Lung (tissue), 12 donors: ENCODE measurements around the gene PLEKHO2. TPM values are rescaled to one million over a fixed set of nuclear protein-coding genes. Genes with fewer than 3 reads are reported as not detected.

ENCODE experiments used
- ATAC-seq: fragments of 200-7000 bp; cut with Tn5 transposase; one replicate; pipeline ENCODE4 v1.9.1; 2020; ENCODE audit warnings: moderate number of reproducible peaks; ENCODE audit not compliant: insufficient read depth, low FRiP score
- DNase-seq, 3 donors: peaks; one replicate each; pipeline ENCODE4 v3.0.0-alpha.2; 2013 to 2017
- H3K27ac ChIP-seq, 2 donors: one replicate each; pipeline ENCODE4 v1.5.1; 2013; ENCODE audit warnings: mild to moderate bottlenecking in 2 of 2, moderate library complexity in 2 of 2, control low read depth in 1 of 2, inconsistent platforms in 1 of 2, low read depth in 1 of 2, low read length in 1 of 2
- H3K27me3 ChIP-seq, 3 donors: one replicate each; pipeline ENCODE4 v1.5.1; 2013; ENCODE audit warnings: low read length in 2 of 3; ENCODE audit not compliant: control insufficient read depth in 3 of 3, insufficient read depth in 3 of 3
- H3K36me3 ChIP-seq, 4 donors: one replicate each; pipeline ENCODE4 v1.5.1; 2013; ENCODE audit warnings: low read length in 4 of 4, mild to moderate bottlenecking in 1 of 4, moderate library complexity in 1 of 4; ENCODE audit not compliant: control insufficient read depth in 4 of 4, insufficient read depth in 4 of 4
- H3K4me1 ChIP-seq, 5 donors: one replicate each; pipeline ENCODE4 v1.5.1; 2013; ENCODE audit warnings: low read length in 5 of 5, mild to moderate bottlenecking in 2 of 5, moderate library complexity in 1 of 5; ENCODE audit not compliant: control insufficient read depth in 5 of 5, insufficient read depth in 5 of 5
- H3K4me3 ChIP-seq: one replicate; pipeline ENCODE4 v1.5.1; 2013; ENCODE audit warnings: mild to moderate bottlenecking, control low read depth, moderate library complexity
- H3K9ac ChIP-seq, 2 donors: one replicate each; pipeline ENCODE4 v1.5.1; 2013; ENCODE audit warnings: low read length in 2 of 2, control low read depth in 1 of 2; ENCODE audit not compliant: insufficient read depth in 1 of 2
- H3K9me3 ChIP-seq, 4 donors: one replicate each; pipeline ENCODE4 v1.5.1; 2013; ENCODE audit warnings: low read length in 3 of 4, mild to moderate bottlenecking in 1 of 4, moderate library complexity in 1 of 4; ENCODE audit not compliant: control insufficient read depth in 4 of 4, insufficient read depth in 3 of 4
- WGBS, 2 donors: extraction: QIAGEN DNeasy Blood & Tissue Kit; methylation state at CpG; one replicate each; pipeline ENCODE4 v1.1.7; 2013; 5-methylcytosine and 5-hydroxymethylcytosine counted together
- polyA plus RNA-seq, 2 donors: library from polyadenylated mRNA; stranded (reverse); fragments of 200-250 nt; gene quantifications; one replicate each; pipeline ENCODE4 v1.2.1, GENCODE V29; 2013
- total RNA-seq, 2 donors: library from RNA; depleted of rRNA in 1 of 2; stranded (reverse); fragments of >200 nt in 1 of 2; gene quantifications; one replicate each; pipeline ENCODE4 v1.2.1, GENCODE V29; 2014 to 2021
- TF ChIP-seq, protein P1 (sequence below): IDR thresholded peaks from 2 replicates; pipeline ENCODE4 v1.5.1; 2012; ENCODE audit warnings: mild to moderate bottlenecking; ENCODE audit errors: control extremely low read depth, extremely low read depth
- donor health status: control.
- donor health status: control.
- donor health status: Bipolar disorder and iron deficiency.
- donor health status: healthy.
- donor health status: DM: yes; HTN: yes; CAD: no.

The PLEKHO2 gene
- total and polyA plus RNA-seq, 4 donors, result 25.6 to 84.1 (median 56.1) TPM

- Histone ChIP-seq H3K4me1 (peaks cover 0 to 10% (median 2%) of the 10 kb centered on the region in 5 donors), H3K36me3 (no peaks in the 10 kb centered on the region), H3K4me3 (no peak overlapping the region), H3K27ac (no peak overlapping the region), H3K27me3 (no peaks in the 10 kb centered on the region), H3K9ac (no peak overlapping the region), H3K9me3 (peaks cover 0 to 2% (median 0%) of the 10 kb centered on the region in 4 donors)
- no peak for DNase-seq
- no peak for ATAC-seq
- TF ChIP-seq, protein P1, sequence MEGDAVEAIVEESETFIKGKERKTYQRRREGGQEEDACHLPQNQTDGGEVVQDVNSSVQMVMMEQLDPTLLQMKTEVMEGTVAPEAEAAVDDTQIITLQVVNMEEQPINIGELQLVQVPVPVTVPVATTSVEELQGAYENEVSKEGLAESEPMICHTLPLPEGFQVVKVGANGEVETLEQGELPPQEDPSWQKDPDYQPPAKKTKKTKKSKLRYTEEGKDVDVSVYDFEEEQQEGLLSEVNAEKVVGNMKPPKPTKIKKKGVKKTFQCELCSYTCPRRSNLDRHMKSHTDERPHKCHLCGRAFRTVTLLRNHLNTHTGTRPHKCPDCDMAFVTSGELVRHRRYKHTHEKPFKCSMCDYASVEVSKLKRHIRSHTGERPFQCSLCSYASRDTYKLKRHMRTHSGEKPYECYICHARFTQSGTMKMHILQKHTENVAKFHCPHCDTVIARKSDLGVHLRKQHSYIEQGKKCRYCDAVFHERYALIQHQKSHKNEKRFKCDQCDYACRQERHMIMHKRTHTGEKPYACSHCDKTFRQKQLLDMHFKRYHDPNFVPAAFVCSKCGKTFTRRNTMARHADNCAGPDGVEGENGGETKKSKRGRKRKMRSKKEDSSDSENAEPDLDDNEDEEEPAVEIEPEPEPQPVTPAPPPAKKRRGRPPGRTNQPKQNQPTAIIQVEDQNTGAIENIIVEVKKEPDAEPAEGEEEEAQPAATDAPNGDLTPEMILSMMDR, result no peak
- WGBS, 2 donors, result 92 to 100% methylated on average over 2 of the region's 2 CpGs
These were observed 74.7 kb downstream of the PLEKHO2 start for GRCh38 chr15:64916365-64916764.

GRCh38 chr15:64917211-64917610 lies 75.5 kb downstream of the PLEKHO2 start:
- ATAC-seq, result no peak
- Histone ChIP-seq H3K9me3 (peaks cover 0 to 2% (median 0%) of the 10 kb centered on the region in 4 donors), H3K9ac (no peak overlapping the region), H3K4me3 (no peak overlapping the region), H3K27me3 (no peaks in the 10 kb centered on the region), H3K36me3 (no peaks in the 10 kb centered on the region), H3K27ac (no peak overlapping the region), H3K4me1 (peaks cover 0 to 8% (median 0%) of the 10 kb centered on the region in 5 donors)
- no peak for DNase-seq
- TF ChIP-seq, protein P1, result no peak
- WGBS, 2 donors, result 89 to 94% methylated on average over 9 of the region's 9 CpGs

Other genes starting within 250 kb of the PLEKHO2 start
- 1 to 10 TPM in 1 of 2 donors, under 1 TPM in 1; 0.68 to 3.9 TPM for gene RBPMS2, start 66.3 kb upstream of the PLEKHO2 start, total RNA-seq
- 1 to 10 TPM; 2.0 to 2.6 TPM for gene RBPMS2, start 66.3 kb upstream of the PLEKHO2 start, polyA plus RNA-seq
- 1 to 10 TPM; 1.1 to 2.4 TPM for gene PIF1, start 16.3 kb upstream of the PLEKHO2 start, total RNA-seq
- gene PIF1, start 16.3 kb upstream of the PLEKHO2 start, polyA plus RNA-seq, result 1 to 10 TPM; 1.1 to 1.4 TPM
- 1 to 10 TPM; 5.0 to 6.8 TPM for gene ANKDD1A, start 70.0 kb downstream of the PLEKHO2 start, total RNA-seq
- gene ANKDD1A, start 70.0 kb downstream of the PLEKHO2 start, polyA plus RNA-seq, result 1 to 10 TPM; 2.3 to 3.4 TPM
- 100 to 1,000 TPM in 1 of 2 donors, 10 to 100 TPM in 1; 79.2 to 115 TPM for gene SPG21, start 148.0 kb downstream of the PLEKHO2 start, total RNA-seq
- 10 to 100 TPM; 88.2 to 98.2 TPM for gene SPG21, start 148.0 kb downstream of the PLEKHO2 start, polyA plus RNA-seq
- 10 to 100 TPM; 14.4 to 15.0 TPM for gene MTFMT, start 187.7 kb downstream of the PLEKHO2 start, total RNA-seq
- gene MTFMT, start 187.7 kb downstream of the PLEKHO2 start, polyA plus RNA-seq, result 1 to 10 TPM; 5.0 to 8.2 TPM
- gene SLC51B, start 203.5 kb downstream of the PLEKHO2 start, total RNA-seq, result 1 to 10 TPM in 1 of 2 donors, under 1 TPM in 1; 0.85 to 3.0 TPM
- 1 to 10 TPM in 1 of 2 donors, under 1 TPM in 1; 0.98 to 7.3 TPM for gene SLC51B, start 203.5 kb downstream of the PLEKHO2 start, polyA plus RNA-seq
- 10 to 100 TPM; 31.6 to 75.7 TPM for gene RASL12, start 226.1 kb downstream of the PLEKHO2 start, total RNA-seq
- gene RASL12, start 226.1 kb downstream of the PLEKHO2 start, polyA plus RNA-seq, result 10 to 100 TPM; 13.8 to 14.8 TPM
- under 1 TPM; 0.21 to 0.23 TPM for gene KBTBD13, start 234.8 kb downstream of the PLEKHO2 start, total RNA-seq
- under 1 TPM; 0.04 to 0.14 TPM for gene KBTBD13, start 234.8 kb downstream of the PLEKHO2 start, polyA plus RNA-seq